GM18861 (cell line): ENCODE data around the gene RSRC1.
"Not testable (repeated sequence)": the region's sequence is repeated elsewhere in the genome, so short reads cannot be mapped to it uniquely, and the experiment has no call there.

Experiments
- ATAC-seq: cut with Tn5 transposase; IDR thresholded peaks from one replicate; pipeline ENCODE4 v1.9.1; 2021; ENCODE audit not compliant: unreplicated experiment

RSRC1 gene

GRCh38 chr3:158100681-158101080 is 9.2 kb upstream of the RSRC1 start:
- ATAC-seq = no peak

GRCh38 chr3:158101335-158102241 is 8.3 kb upstream of the RSRC1 start:
- no peak for ATAC-seq

GRCh38 chr3:158102242-158103080 is 7.4 kb upstream of the RSRC1 start:
- ATAC-seq = no peak

GRCh38 chr3:158103081-158103886 is 6.6 kb upstream of the RSRC1 start:
- no peak for ATAC-seq

- no peak for ATAC-seq
These were observed 6.0 kb upstream of the RSRC1 start for GRCh38 chr3:158103887-158104327.

- no peak for ATAC-seq
These were observed 5.4 kb upstream of the RSRC1 start for GRCh38 chr3:158104431-158104921.

GRCh38 chr3:158105119-158105709 is 4.7 kb upstream of the RSRC1 start:
- ATAC-seq = no peak

GRCh38 chr3:158105710-158106253 is 4.1 kb upstream of the RSRC1 start:
- no peak for ATAC-seq

GRCh38 chr3:158106766-158107471 is 3.0 kb upstream of the RSRC1 start:
- ATAC-seq = no peak

GRCh38 chr3:158107605-158108444 is 2.1 kb upstream of the RSRC1 start:
- no peak for ATAC-seq

- no peak for ATAC-seq
These were observed 1.4 kb upstream of the RSRC1 start for GRCh38 chr3:158108445-158108985.

- no peak for ATAC-seq
These were observed 540 bp upstream of the RSRC1 start for GRCh38 chr3:158109295-158109803.

GRCh38 chr3:158110658-158111018 is 749 bp downstream of the RSRC1 start:
- peak; percentile 7 for ATAC-seq

- no peak for ATAC-seq
These were observed 2.0 kb downstream of the RSRC1 start for GRCh38 chr3:158111861-158112260.

GRCh38 chr3:158113595-158113994 is 3.7 kb downstream of the RSRC1 start:
- ATAC-seq = not testable (repeated sequence)

- no peak for ATAC-seq
These were observed 10.4 kb downstream of the RSRC1 start for GRCh38 chr3:158120330-158120729.

GRCh38 chr3:158121295-158121694 is 11.4 kb downstream of the RSRC1 start:
- peak; percentile 91 for ATAC-seq

GRCh38 chr3:158122721-158123120 is 12.8 kb downstream of the RSRC1 start:
- ATAC-seq = not testable (repeated sequence)
